LoVo (cell line): ENCODE results near the gene TEX44.
A peak's percentile ranks its signal among the peaks of the same experiment; 100 is the strongest.

Experiments
- DNase-seq: peaks from one replicate; pipeline ENCODE4 v3.0.0-alpha.2; 2016; ENCODE audit warnings: low spot score

Gene TEX44

DNA sequence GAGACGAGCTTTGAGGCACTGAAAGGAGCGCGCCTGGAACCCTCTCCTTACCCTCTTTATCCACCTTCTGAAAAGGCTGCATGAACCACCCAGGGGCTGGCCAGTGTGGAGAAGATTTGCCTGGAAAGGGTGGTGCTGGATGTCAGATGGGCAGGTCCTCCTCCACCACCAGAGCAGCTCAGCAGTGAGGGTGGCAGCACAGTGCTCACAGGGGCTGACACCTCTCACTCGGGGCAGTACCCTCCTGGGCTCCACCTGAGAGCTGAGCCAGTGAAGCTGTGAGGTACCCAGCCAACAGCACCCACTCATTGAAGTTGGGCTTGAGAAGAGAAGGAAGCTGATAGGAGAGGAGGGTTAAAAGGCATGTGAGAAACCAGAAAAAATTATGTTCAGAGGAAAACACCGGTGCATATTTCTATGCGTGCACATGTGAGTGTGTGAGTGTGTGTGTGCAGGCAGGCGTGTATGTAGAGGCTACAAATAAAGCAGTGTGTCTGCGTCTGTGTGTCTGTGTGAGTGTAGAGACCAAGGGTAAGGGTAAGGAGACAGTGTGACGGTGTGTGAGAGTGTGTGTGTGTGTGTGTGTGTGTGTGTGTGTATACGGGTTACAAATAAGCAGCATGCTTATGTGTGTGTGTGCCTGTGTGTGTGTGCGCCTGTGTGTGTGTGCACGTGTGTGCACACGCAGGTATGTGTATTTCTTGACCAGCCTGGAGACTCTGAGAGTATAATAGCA, 40.7 kb downstream of the TEX44 start:
- no peak for DNase-seq

DNA sequence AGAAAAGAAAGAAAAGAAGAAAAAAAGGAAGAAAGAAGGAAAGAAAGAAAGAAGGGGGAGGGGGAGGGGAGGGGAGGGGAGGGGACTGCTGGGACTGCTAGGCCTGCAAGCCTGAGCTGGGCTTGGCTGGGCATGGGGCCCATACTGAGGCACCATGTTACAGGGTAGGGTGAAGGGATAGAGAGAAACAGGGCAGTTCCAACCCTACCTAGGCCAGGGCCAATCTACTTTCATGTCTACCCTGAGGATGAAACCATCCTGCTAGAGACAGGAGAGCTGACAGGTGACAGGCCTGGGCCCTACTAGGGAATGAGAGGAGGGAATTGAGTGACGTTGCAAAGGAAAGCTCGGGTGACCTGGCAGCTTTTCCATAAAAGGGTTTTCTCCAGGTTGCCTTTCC, 41.7 kb downstream of the TEX44 start:
- DNase-seq = no peak

- DNase-seq = no peak
Measured at GRCh38 chr2:231634951-231635875, 42.5 kb downstream of the TEX44 start.

DNA sequence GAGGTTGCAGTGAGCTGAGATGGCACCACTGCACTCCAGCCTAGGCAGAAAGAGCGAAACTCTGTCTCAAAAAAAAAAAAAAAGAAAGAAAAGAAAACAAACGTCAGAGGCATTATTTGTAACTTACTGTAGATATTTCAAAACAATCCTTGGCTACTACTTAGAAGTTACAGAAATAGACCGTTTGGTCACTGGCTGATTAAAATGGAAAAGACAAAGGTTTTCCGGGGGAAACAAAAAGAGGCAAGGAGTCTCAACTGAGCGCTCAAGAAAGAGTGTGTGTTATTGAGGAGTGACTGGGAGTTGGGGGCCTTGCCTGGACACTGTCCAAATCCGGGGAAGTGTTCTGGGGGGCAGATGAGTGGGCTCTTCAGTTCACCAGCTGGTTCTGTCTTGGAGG, 47.6 kb downstream of the TEX44 start:
- DNase-seq = no peak

DNA sequence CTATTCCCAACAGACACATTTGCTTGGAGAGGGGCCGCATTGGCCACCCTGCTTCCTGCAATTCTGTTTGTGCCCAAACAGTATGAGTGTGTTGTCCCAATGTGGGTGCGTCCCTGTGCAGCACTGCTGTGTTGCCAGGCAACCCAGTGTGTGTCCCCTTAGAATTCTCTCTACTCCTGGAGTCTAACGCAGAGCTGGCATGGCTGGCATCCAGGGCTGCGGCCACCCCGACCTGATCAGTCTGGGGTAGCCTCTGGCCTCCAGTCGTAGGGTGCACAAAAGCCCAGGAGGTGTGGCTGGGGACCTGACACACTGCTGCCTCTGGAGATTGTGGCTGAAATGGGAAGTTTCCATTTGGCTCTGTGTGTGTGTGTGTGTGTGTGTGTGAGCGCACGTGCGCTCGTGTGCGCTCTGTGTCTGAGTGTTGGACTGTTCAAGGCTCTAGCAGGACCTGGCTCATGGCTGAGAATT, 48.0 kb downstream of the TEX44 start:
- DNase-seq = no peak

DNA sequence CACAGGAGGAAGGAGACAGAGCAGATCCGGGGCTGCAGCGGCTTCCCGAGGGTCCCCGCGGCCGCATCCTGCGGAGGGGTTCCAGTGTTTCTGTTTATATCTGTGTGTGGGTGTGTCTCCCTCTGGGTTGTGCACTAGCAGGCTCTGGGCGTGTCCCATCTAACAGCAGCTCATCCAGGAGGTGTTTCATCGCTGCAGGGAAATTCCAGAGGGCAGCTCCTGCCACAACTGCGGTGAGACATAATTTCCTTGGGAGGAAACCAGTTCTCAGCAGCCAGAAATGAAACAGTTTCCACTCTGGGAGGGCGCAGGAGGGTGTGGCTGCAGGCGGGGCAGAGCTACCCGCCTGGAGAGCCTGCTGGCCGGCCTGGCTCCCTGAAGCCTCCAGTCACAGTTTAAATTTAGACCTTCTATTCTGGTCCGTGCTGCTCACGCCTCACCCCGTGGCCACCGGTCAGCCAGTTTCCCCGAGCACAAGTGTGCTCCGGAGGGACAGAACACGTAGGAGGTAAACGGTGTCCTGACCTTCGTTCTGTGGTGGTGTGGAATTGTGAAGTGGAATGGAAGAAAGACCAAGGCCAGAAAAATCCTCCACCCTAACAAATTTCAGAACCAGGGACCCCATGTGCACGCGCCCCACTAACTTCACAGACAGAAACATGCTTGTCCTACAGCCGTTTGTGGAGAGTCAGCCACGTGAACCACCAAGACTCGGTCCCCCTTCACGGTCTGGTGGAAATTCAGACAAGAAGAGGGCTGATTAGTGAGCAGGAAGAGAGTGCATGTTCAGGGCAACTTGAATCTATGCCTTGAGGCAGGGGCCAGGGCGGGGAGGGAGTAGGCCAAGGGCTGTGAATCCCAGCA, 50.2 kb downstream of the TEX44 start:
- peak; percentile 97 for DNase-seq

- no peak for DNase-seq
Measured at GRCh38 chr2:231643495-231643888, 50.8 kb downstream of the TEX44 start.
